Caki2 (cell line): ENCODE measurements around the gene TRIM63. TPM values are rescaled to one million over a fixed set of nuclear protein-coding genes. Genes with fewer than 3 reads are reported as not detected.

Experiments used
- DNase-seq: peaks from one replicate; pipeline ENCODE4 v3.0.0-alpha.2; 2015; ENCODE audit warnings: low read depth
- in situ Hi-C: cut with HindIII; loops from 2 replicates; pipeline ENCODE4 v1.10.0; 2016; ENCODE audit warnings: low sequenced_read_pairs, low pct_unique_long_range_greater_than_20kb, mixed read lengths
- total RNA-seq: library from RNA; depleted of rRNA; stranded (reverse); fragments of >200 nt; shearing (Covaris generic); gene quantifications from 2 replicates; pipeline ENCODE4 v1.2.3, GENCODE V29; 2014; ENCODE audit warnings: low replicate concordance

Gene TRIM63
- total RNA-seq, 1 experiment from 2014 or later: not detected

GRCh38 chr1:26025517-26025916 is 41.9 kb downstream of the TRIM63 start:
- in situ Hi-C loops: no loop called here
- DNase-seq: no peak

GRCh38 chr1:26025060-26025459 is 42.4 kb downstream of the TRIM63 start:
- in situ Hi-C loops: no loop called here
- no peak for DNase-seq

GRCh38 chr1:26023826-26024225 is 43.6 kb downstream of the TRIM63 start:
- no peak for DNase-seq
- in situ Hi-C loops: no loop called here

- in situ Hi-C loops: no loop called here
- DNase-seq: no peak
Observed at GRCh38 chr1:26023009-26023408, 44.4 kb downstream of the TRIM63 start.

GRCh38 chr1:26022404-26022779 is 45.0 kb downstream of the TRIM63 start:
- in situ Hi-C loops: no loop called here
- no peak for DNase-seq

GRCh38 chr1:26021647-26022403 is 45.6 kb downstream of the TRIM63 start, which contains the start of gene EXTL1:
TSS of gene EXTL1 (plus strand) at chr1:26021775. CDS start at chr1:26022647, 872 bp downstream.
- in situ Hi-C loops: no loop called here

GRCh38 chr1:26020941-26021646 is 46.3 kb downstream of the TRIM63 start:
- DNase-seq: no peak
- in situ Hi-C loops: no loop called here

More at GRCh38 chr1:26021647-26022403, 45.6 kb downstream of the TRIM63 start, which contains the start of gene EXTL1:
- DNase-seq: no peak

DNA sequence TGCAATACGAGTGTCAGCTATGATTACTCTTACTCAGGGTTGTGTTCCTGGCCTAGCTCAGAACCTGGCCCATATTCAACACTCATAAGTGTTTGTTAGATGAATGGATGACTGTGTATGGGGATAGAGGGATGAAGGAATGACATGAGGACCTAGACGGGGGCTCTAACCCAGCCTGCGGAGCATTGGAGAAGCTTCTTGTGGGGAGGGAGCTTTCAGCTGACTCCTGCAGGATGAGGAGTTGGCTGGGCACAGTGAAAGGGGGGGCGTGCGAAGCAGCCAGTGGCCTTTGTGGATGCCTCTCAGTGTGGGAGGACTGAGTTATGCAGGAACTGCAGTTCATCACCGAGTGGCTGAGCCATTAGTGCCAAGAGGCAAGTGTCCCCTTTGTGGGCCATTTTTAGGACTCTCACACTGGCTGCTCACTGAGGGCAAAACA is 47.1 kb downstream of the TRIM63 start:
- DNase-seq: no peak
- in situ Hi-C loops: no loop called here

DNA sequence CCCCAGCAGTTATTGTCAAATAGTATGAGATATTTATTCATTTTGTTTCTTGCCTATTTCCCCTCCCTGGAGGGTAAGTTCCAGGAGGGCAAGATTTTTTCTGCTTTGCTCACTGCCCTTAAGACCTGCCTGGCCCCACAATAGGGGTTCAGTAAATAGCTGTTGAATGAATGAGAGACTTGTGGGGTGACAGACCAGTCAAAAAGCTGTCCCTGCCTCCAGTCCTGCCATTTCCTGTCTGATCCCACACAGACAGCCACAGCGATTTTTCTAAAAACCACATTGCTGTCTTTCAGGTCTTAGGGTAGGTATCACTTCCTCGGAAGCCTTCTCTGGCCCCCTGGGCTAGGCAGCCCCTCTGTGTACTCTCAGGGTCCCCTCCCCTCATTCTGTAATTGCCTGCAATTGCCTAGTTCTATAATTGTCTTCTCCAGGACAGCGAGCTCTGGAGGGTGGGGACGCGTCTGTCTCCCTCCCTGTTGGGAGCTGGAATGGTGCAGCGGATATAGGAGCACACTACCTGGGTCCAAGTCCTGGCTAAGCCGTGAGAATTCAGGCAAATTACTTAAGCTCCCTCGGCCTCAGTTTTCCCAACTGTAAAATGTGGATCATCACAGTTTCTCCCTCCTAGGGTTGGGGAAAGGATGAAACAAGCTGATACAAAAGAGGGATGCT is 47.7 kb downstream of the TRIM63 start:
- in situ Hi-C loops: no loop called here
- DNase-seq: no peak

DNA sequence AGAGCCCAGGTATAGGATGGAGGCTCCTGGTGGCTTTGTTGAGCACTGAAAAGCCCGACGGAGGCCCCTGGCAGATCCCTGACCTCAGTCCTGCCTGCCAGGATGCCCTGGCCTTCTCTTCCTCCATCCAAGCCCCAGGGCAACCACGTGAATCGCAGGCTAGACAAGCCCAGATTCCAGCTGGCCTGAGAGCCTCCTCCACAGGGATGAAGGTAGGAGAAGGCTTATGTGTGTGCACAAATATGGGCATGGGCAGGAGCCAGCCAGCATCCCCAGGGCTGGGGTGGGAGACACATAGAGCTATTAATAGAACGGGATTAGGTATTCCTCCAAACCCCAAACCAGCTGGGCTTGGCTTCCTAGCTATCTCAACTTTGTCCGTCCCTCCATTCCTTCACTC is 49.8 kb downstream of the TRIM63 start:
- in situ Hi-C loops: no loop called here
- no peak for DNase-seq

DNA sequence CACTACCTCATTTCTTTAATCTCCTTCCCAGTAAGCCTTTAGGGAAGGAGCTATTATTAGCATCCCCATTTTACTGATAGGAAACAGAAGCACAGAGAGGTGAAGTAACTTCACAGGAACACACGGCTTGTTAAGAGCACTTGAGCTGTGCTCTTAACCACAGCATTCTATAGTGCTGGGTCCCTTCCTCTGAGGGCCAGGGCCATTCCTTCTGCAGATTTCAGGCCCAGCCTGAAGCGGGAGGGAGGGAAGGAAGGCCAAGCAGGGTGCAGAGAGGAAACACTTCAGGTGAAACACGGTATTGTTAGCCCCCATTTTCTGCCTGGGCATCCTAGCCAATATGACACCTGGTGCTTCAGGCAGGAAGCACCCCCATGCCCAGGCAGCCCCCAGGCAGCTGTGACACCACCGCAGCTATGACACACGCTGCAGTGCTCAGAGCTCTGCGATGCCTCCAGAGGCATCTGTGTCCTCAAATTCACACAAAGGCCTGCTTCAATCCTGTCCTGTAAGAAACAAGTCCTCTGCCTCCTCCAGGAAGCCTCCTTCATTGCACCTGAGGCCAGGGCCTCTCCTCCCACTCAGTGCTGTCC is 50.4 kb downstream of the TRIM63 start:
- in situ Hi-C loops: no loop called here
- DNase-seq: no peak

- no peak for DNase-seq
- in situ Hi-C loops: no loop called here
Observed at GRCh38 chr1:26016258-26016952, 51.0 kb downstream of the TRIM63 start.

DNA sequence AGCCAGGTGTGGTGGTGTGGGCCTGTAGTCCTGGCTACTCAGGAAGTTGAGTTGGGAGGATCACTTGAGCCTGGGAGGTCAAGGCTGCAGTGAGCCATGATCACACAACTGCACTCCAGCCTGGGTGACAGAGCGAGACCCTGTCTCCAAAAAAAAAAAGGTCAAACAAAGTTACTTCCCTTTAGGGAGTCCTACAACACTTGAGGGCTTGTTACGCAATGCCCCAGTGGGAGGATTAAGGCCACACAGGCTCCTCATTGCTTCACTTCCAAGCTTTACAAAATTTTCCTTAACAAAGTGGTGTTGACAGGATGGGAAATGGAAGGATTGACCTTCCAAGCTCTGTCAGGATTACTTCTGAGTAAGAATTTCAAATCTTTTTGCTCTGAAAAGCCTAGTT is 52.1 kb downstream of the TRIM63 start:
- DNase-seq: no peak
- in situ Hi-C loops: no loop called here

- in situ Hi-C loops: no loop called here
- DNase-seq: no peak
Observed at GRCh38 chr1:26014179-26014578, 53.3 kb downstream of the TRIM63 start.

- DNase-seq: no peak
- in situ Hi-C loops: no loop called here
Observed at GRCh38 chr1:26012864-26013263, 54.6 kb downstream of the TRIM63 start.

DNA sequence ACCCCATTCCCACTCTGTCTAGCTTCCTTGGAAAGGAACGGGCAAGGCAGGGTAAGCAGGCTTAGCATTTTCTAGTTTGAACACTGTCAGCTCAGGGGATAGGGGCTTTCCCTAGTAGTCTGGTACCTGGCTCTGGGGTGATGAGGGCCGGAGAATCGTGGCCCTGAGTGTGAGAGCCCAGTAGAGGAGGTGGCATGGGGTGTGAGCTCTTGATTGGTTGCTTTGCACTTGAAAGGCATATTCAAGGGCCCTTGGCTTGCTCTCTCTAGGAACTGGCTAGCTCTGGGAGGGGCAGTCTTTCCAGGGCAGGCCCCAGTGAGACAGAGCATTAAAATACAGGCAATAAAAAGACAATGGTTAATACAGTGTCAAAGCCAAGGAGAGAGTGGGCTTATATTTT is 56.6 kb downstream of the TRIM63 start:
- in situ Hi-C loops: no loop called here
- DNase-seq: no peak

- in situ Hi-C loops: no loop called here
- DNase-seq: no peak
Observed at GRCh38 chr1:26009796-26010447, 57.5 kb downstream of the TRIM63 start.

DNA sequence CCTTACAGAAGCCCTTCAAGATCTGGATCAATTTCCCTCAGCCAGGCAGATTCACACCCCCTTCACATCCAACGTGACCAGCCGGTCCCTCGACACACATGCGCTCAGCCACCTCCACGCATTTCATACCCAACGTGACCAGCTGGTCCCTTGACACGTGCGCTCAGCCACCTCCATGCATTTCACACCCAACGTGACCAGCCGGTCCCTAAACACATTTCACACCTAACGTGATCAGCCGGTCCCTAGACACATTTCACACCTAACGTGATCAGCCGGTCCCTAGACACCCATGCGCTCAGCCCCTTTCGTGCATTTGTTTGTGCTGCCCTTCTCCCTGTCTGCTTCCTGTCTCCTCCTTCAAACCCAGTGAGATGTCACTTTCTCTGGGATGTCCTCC is 60.7 kb downstream of the TRIM63 start:
- in situ Hi-C loops: no loop called here
- no peak for DNase-seq
